ENCODE results near the gene RABL3. TPM values are rescaled to one million over a fixed set of nuclear protein-coding genes. Genes with fewer than 3 reads are reported as not detected.

RABL3 gene
- total RNA-seq, 4 donors from 2014 or later = 19.8 to 31.8 (median 26.6) TPM

GRCh38 chr3:120713262-120713661, 29.1 kb downstream of the RABL3 start:
- TF ChIP-seq, protein P1, sequence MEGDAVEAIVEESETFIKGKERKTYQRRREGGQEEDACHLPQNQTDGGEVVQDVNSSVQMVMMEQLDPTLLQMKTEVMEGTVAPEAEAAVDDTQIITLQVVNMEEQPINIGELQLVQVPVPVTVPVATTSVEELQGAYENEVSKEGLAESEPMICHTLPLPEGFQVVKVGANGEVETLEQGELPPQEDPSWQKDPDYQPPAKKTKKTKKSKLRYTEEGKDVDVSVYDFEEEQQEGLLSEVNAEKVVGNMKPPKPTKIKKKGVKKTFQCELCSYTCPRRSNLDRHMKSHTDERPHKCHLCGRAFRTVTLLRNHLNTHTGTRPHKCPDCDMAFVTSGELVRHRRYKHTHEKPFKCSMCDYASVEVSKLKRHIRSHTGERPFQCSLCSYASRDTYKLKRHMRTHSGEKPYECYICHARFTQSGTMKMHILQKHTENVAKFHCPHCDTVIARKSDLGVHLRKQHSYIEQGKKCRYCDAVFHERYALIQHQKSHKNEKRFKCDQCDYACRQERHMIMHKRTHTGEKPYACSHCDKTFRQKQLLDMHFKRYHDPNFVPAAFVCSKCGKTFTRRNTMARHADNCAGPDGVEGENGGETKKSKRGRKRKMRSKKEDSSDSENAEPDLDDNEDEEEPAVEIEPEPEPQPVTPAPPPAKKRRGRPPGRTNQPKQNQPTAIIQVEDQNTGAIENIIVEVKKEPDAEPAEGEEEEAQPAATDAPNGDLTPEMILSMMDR (IDR thresholded peaks at IDR 0.05; ENCODE audit: low read depth) = no peak

DNA sequence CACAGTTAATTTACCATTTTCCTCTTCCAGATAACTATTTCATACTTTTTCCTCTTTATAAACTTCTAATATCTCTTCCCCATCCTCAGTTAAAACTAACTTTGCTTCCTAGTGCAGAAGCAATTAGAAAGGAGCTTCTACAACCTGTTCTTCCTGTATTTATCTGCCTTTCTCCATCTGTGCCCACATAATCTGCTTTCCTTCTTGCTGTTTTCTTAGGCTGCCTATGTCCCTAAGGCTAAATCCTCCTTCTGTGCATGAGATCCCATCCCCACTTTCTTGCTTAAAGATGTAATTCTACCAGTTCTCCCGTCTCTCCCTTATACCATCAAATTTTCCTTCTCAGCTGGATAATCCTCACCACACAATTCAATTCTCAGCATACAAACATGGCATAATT, 31.9 kb downstream of the RABL3 start:
- TF ChIP-seq, protein P1 (IDR thresholded peaks at IDR 0.05; ENCODE audit: low read depth) = no peak

- TF ChIP-seq, protein P1 (IDR thresholded peaks at IDR 0.05; ENCODE audit: low read depth) = no peak
Measured at GRCh38 chr3:120708408-120708807, 33.9 kb downstream of the RABL3 start.

DNA sequence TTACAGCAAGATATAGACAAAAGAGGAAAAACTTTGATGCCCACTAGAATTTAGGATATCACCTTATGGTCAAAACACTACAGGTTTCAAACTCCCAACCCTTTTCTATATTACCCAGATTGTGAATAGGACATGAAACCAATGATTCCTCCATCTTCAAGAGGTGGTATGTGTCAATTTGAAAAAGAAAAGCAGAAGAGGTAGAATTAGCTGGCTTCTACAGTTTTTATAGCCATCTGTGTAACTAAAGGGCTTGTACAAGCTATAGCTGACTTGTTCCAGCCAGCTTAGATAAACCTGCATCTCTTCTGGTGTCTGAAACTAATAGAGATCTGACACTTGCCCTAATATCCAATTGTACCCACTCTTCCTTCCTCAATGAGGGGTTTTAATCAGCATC, 35.4 kb downstream of the RABL3 start:
- TF ChIP-seq, protein P1 (IDR thresholded peaks at IDR 0.05; ENCODE audit: low read depth) = no peak

GRCh38 chr3:120705884-120706582, 36.3 kb downstream of the RABL3 start:
- TF ChIP-seq, protein P1 (IDR thresholded peaks at IDR 0.05; ENCODE audit: low read depth) = no peak

DNA sequence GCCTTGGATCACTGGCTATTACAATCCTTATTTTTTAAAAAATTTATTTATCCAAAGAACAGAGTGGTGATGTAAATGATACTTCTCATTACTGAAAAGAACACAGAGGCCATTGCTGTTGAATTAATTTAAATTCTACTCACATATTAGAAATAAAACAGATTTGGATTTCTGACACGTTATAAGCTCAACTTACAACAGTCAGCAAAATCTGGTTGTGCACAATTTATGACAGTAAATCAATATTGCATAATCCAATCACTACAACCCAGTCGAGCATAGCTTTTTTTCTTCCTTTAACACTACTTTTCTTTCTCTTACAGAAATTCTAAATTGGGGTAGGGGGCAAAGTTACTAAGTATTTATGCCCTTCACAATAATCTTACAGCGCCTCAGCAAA, 43.0 kb downstream of the RABL3 start:
- TF ChIP-seq, protein P1 (IDR thresholded peaks at IDR 0.05; ENCODE audit: low read depth) = no peak

DNA sequence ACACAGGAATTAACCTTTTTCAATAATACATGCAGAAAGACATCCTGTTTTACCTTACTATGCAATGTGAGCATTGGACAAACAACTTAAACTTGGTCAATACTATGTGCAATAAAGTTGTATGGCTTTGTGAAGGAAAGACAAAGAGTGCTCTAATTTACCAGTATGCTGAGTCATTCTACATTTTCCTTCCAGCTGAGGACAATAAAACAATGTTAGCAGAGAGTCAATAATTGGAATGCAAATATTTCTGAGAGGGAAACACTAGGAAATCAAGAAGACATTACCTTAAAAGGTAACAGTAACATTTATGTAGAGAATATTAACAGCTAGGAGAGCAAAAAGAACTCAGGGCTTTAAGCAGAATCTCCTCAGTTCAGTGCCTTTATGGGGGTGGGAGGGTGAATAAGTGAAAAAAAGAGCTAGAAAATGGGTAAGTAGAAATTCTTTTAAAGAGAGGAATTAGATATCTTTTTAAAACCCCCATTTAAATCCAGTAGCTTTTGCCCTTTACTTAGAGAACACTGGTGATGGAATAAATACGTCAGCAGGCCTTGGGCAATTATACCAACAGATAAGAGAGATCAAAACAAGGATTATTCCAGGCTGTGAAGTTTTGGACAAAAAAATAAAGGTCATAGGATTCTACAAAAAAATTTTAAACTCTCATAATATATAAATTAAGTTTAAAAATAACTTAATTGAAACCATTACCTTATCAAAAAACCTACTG, 48.7 kb downstream of the RABL3 start:
- TF ChIP-seq, protein P1 (IDR thresholded peaks at IDR 0.05; ENCODE audit: low read depth) = no peak
